IMR-90 (cell line): Measurements from ENCODE around the gene TCF7L1.

Experiments used
- CEBPB ChIP-seq: IDR thresholded peaks from 2 replicates; pipeline ENCODE4 v1.6.1; 2012; ENCODE audit warnings: low read depth, low read length, improper control_type of control experiment
- CHD1 ChIP-seq: IDR thresholded peaks from 2 replicates; pipeline ENCODE4 v1.6.1; 2012; ENCODE audit warnings: low read depth, low read length, improper control_type of control experiment
- FOS ChIP-seq: fragments of 150-350 bp; IDR thresholded peaks from 2 replicates; pipeline ENCODE4 v1.6.1; 2016; ENCODE audit warnings: low read depth, low read length
- MAFK ChIP-seq: IDR thresholded peaks from 2 replicates; pipeline ENCODE4 v1.6.1; 2012; ENCODE audit warnings: low read depth, low read length, improper control_type of control experiment
- MAZ ChIP-seq: IDR thresholded peaks from 2 replicates; pipeline ENCODE4 v1.6.1; 2012; ENCODE audit warnings: low read depth, mild to moderate bottlenecking, low read length, improper control_type of control experiment, moderate library complexity, borderline replicate concordance
- MXI1 ChIP-seq: IDR thresholded peaks from 2 replicates; pipeline ENCODE4 v1.6.1; 2012; ENCODE audit warnings: low read depth, mild to moderate bottlenecking, low read length, moderate library complexity, borderline replicate concordance
- NFE2L2 ChIP-seq: fragments of 150-350 bp; IDR thresholded peaks from 2 replicates; pipeline ENCODE4 v1.6.1; 2016; ENCODE audit warnings: low read depth, mild to moderate bottlenecking, low read length
- POLR2A ChIP-seq: IDR thresholded peaks from 2 replicates; pipeline ENCODE4 v1.6.1; 2012; ENCODE audit warnings: mild to moderate bottlenecking, low read depth, low read length
- RAD21 ChIP-seq: IDR thresholded peaks from 2 replicates; pipeline ENCODE4 v1.6.1; 2012; ENCODE audit warnings: low read length, improper control_type of control experiment
- RFX5 ChIP-seq: IDR thresholded peaks from 2 replicates; pipeline ENCODE4 v1.8.0; 2012; ENCODE audit warnings: low read depth, mild to moderate bottlenecking, low read length, moderate library complexity
- TF ChIP-seq, protein P1 (sequence below): conservative IDR thresholded peaks from 2 replicates; pipeline ENCODE4 v1.5.1; 2012; ENCODE audit warnings: mild to moderate bottlenecking, low read depth, low read length, improper control_type of control experiment

DNA sequence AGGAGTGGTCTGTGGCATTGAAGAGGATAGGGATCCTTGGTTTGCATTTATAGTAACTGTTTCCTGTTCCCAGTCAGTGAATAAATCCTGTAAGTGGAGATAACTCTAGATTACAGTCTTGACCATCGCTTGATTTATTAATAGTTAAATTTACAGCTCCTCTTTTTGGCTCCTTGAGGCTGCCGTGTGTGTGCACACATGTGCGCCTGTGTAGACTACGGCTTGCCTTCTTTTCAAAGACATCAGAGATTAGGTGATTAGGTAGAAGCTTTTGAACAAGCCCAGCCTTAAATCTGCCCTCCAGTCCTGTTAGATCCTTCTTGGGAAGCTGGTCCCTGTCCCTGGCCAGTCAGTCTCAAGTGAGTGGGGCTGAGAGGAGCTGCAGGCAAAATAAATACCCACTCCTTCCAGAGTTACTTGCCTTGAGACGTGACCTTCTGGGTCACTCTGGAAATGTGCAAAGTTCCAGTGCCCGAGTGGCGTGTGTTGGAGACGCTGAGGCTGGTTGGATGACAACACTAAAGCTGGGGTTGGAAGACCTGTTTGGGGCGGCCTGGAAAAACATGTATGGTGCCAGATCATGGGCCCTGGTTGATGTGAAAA is 32.0 kb downstream of the TCF7L1 start:
- TF ChIP-seq, protein P1, sequence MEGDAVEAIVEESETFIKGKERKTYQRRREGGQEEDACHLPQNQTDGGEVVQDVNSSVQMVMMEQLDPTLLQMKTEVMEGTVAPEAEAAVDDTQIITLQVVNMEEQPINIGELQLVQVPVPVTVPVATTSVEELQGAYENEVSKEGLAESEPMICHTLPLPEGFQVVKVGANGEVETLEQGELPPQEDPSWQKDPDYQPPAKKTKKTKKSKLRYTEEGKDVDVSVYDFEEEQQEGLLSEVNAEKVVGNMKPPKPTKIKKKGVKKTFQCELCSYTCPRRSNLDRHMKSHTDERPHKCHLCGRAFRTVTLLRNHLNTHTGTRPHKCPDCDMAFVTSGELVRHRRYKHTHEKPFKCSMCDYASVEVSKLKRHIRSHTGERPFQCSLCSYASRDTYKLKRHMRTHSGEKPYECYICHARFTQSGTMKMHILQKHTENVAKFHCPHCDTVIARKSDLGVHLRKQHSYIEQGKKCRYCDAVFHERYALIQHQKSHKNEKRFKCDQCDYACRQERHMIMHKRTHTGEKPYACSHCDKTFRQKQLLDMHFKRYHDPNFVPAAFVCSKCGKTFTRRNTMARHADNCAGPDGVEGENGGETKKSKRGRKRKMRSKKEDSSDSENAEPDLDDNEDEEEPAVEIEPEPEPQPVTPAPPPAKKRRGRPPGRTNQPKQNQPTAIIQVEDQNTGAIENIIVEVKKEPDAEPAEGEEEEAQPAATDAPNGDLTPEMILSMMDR = no peak
- no peak for TF ChIP-seq MAZ
- no peak for TF ChIP-seq MAFK
- TF ChIP-seq POLR2A = no peak
- no peak for TF ChIP-seq NFE2L2
- no peak for TF ChIP-seq RAD21
- TF ChIP-seq RFX5 = no peak
- TF ChIP-seq MXI1 = no peak
- no peak for TF ChIP-seq CHD1
- TF ChIP-seq FOS = no peak
- TF ChIP-seq CEBPB = no peak
